GM12864 (cell line): Measurements from ENCODE around the gene UVRAG.

Experiments
- DNase-seq: peaks from one replicate; pipeline ENCODE4 v3.0.0-alpha.2; 2011; ENCODE audit warnings: low read depth
- H3K4me3 ChIP-seq: 2 replicates; pipeline ENCODE4 v1.5.1; 2011; ENCODE audit warnings: mild to moderate bottlenecking, low read depth, low read length, control low read depth
- TF ChIP-seq, protein P1 (sequence below): IDR thresholded peaks from 2 replicates; pipeline ENCODE4 v1.5.1; 2011; ENCODE audit warnings: low read depth, mild to moderate bottlenecking, moderate library complexity, low read length, control low read depth, inconsistent platforms; ENCODE audit errors: missing control alignments

Gene UVRAG

DNA sequence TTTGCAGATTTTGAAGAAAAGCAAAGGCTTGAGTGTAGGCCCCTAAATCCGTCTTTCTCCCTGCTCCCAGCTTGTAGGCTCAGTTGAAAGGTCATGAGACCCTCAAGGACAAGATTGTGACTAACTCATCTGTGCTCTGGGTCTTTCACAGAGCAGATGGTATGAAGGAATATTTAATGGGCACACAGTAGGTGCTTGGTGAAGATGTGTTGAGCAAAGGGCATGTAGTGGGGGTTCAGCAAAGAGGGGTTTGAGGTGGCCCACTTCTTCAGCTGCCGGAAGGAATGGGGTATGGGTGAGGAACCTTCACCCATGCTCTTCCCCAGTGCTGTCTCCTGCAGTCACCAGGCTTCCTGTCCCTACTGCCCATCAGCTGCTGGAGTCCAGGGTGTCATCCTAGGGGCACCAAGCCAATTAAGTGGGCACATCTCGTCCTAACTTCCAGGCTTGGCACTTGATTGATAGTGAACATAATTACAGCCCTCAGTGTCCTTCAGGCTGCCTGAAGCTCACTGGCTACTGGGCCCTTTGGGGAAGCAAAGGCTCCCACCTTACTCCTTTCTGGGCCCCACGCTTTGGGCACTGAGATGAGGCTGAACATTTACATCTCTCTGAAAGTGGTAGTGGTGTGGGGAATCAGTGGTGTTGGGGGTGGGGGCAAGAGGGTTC is 31.5 kb upstream of the UVRAG start:
- TF ChIP-seq, protein P1, sequence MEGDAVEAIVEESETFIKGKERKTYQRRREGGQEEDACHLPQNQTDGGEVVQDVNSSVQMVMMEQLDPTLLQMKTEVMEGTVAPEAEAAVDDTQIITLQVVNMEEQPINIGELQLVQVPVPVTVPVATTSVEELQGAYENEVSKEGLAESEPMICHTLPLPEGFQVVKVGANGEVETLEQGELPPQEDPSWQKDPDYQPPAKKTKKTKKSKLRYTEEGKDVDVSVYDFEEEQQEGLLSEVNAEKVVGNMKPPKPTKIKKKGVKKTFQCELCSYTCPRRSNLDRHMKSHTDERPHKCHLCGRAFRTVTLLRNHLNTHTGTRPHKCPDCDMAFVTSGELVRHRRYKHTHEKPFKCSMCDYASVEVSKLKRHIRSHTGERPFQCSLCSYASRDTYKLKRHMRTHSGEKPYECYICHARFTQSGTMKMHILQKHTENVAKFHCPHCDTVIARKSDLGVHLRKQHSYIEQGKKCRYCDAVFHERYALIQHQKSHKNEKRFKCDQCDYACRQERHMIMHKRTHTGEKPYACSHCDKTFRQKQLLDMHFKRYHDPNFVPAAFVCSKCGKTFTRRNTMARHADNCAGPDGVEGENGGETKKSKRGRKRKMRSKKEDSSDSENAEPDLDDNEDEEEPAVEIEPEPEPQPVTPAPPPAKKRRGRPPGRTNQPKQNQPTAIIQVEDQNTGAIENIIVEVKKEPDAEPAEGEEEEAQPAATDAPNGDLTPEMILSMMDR: no peak
- no peak overlapping the region for H3K4me3 ChIP-seq
- DNase-seq: no peak

DNA sequence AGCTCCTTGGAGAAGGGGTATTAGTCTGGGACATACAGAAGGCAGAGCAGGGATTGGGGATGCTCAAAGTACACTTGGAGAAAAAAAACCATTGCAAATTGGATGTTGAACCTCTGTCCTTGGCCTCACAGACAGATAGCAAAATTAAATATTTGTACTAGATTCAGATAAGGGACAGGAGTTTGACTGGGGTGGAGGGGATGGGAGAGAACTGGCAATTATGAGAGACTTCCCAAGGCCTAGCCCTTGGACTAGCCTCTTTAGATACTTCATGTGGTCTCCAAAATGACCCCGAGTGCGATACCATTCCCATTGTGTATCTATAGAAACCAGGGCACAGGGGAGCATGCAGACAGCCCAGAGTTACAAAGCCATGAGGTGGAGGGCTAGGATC is 30.9 kb upstream of the UVRAG start:
- TF ChIP-seq, protein P1: no peak
- no peak for DNase-seq
- no peak overlapping the region for H3K4me3 ChIP-seq

DNA sequence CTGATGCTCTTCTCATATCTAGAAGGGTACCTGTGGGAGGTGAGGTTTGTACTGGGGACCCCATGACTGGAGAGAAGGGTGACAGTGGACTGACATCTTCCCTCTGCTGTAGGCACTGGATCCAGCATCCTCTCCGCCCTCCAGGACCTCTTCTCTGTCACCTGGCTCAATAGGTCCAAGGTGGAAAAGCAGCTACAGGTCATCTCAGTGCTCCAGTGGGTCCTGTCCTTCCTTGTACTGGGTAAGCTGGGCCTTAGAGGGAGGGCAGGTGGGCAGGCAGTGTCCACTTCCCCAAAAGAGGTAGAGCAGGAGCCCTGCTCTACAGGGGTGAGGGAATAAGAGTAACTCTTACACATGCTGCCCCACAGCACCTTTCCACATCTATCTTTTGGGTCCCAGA is 30.5 kb upstream of the UVRAG start:
- no peak for DNase-seq
- TF ChIP-seq, protein P1: no peak
- no peak overlapping the region for H3K4me3 ChIP-seq

DNA sequence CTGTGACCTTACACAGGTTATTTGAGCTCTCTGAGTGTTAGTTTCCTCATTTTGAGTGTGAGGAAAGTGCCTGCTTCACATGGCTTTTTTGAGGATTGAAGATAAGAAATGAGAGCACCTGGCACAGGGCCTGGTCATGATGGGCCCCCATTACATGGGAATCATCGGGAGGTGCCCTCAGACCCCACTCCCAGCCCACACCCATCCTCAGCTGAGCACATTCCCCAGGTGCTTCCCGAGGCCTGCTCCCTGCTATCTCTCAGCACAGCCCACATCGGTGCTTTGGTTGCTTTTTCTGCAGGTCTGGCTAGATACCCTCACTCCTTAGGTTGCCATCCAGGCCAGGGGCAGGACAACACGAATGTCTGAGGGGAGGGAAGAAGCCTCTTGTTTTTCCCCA is 29.8 kb upstream of the UVRAG start:
- TF ChIP-seq, protein P1: no peak
- no peak overlapping the region for H3K4me3 ChIP-seq
- DNase-seq: no peak

DNA sequence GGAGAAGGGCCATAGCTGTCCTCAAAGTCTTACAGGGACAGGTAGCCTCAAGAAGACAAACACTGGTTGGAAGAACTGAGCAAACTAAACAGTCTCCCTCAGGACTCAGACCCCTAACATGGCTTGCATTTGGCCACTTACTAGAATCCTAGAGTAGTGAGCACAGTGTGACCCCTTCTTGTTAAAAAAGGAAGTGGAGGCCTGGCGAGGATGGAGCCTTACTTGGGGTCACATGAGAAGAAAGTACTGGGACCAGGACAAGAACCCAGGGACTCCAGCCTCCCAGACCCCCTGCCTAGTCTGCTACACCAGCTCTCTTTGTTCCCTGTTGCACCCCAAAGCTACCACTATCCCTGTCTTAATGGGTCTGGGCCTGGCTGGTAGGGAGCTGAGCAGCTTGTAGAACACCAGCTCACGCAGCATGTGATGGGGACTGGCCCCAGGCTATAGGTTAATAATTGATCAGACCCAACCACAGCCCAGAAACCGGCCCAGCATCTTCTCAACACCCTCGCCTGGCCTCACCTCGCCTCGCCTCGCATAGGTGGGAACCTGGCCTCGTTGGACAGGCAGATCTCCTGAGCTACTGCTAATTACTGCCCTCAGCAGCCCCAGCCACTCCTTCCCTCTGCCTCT is 28.8 kb upstream of the UVRAG start:
- no peak for DNase-seq
- H3K4me3 ChIP-seq: no peak overlapping the region
- TF ChIP-seq, protein P1: no peak

DNA sequence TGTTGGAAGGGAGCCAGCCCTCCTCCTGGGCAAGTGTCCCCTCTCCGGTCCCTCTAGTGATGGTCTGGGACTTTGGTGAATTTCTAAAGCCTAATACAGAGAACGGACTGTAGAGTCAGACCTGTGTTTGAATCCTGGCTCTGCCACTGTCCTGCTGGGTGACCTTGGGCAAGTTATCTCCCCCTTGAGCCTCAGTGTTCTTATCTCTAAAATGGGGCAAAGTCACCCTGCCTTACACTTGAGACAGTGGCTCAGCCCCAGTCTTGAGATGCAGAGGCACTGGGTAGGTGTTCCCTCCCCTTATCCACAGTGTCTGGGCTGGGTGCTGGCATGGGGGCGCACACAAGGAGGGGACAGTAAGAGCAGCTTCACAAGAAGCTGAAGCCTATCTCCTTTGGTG is 25.5 kb upstream of the UVRAG start:
- no peak for DNase-seq
- TF ChIP-seq, protein P1: no peak
- no peak overlapping the region for H3K4me3 ChIP-seq

DNA sequence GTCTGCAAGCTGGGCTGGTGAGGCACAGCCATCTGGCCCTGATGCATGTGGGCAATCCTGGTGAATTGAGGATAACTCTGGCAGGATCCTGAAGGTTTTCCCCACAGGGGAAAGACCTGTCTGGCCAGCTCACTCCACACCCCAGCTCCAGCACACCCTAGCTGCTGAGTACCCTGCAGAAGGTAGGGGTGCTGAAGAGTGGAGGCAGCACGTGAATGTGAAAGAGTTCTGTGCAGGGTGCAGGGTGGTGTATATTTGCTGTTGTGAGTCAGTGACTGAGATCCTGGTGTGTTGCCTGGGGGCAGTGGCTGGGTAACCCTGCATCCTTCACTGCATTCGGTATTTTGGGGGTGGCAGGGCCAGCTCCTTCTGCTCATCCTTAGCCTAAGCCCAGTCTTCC is 24.0 kb upstream of the UVRAG start:
- TF ChIP-seq, protein P1: no peak
- DNase-seq: no peak
- no peak overlapping the region for H3K4me3 ChIP-seq
